GM12878 (cell line): Measurements from ENCODE around the gene LASP1NB.
"Not testable (repeated sequence)": the region's sequence is repeated elsewhere in the genome, so short reads cannot be mapped to it uniquely, and the experiment has no call there.

Source experiments
- ATAC-seq: fragments of 200-7000 bp; cut with Tn5 transposase; 3 replicates; pipeline ENCODE4 v1.9.1; 2020; ENCODE audit warnings: mild to moderate bottlenecking, moderate library complexity
- BruUV-seq: library from RNA; stranded (reverse); fragments of 400-500 nt; replicated peaks from 2 replicates; lab custom pipeline; 2021; lab: Mats Ljungman, UMichigan
- CTCF ChIA-PET: fragments of 300-600 bp; sonication (Branson Sonifier 250); formaldehyde crosslinking; extraction: SDS; loops from one replicate; lab custom pipeline; 2021; ENCODE audit warnings: inconsistent platforms; lab: Yijun Ruan, JAX
- POLR2A ChIA-PET: fragments of 350-600 bp; formaldehyde crosslinking; extraction: SDS; loops from one replicate; lab custom pipeline; 2021; ENCODE audit warnings: inconsistent platforms; lab: Charles Lee
- RAD21 ChIA-PET: fragments of 300-600 bp; sonication (Branson Sonifier 250); formaldehyde crosslinking; loops from one replicate; lab custom pipeline; 2023; ENCODE audit warnings: antibody characterized with exemption; ENCODE audit not compliant: unreplicated experiment; lab: Charles Lee
- SMC1A ChIA-PET: fragments of 300-600 bp; sonication (Branson Sonifier 250); formaldehyde crosslinking; loops from one replicate; lab custom pipeline; 2023; ENCODE audit not compliant: unreplicated experiment, uncharacterized antibody; lab: Charles Lee
- DNase-seq: peaks from one replicate; pipeline ENCODE4 v3.0.0-alpha.2; 2011; ENCODE audit warnings: low read depth, low spot score
- FAIRE-seq: peaks from 3 replicates; lab custom pipeline; 2011; peaks lifted over from hg19 to GRCh38; lab: Jason Lieb, UNC
- H2AFZ ChIP-seq: 2 replicates; pipeline ENCODE4 v1.6.0; 2011; ENCODE audit warnings: low read depth, low read length, control low read depth; ENCODE audit not compliant: control insufficient read depth
- H3K27ac ChIP-seq: 2 replicates; pipeline ENCODE4 v1.5.1; 2011; ENCODE audit warnings: control low read depth; ENCODE audit not compliant: control insufficient read depth, insufficient read depth
- H3K27me3 ChIP-seq, 2 experiments: replicated peaks in 1 of 2; 2 replicates each; pipeline versions ENCODE4 v1.6.0 to v1.6.1; 2011; ENCODE audit warnings: low read length in 1 of 2; ENCODE audit not compliant: control insufficient read depth in 2 of 2, insufficient read depth in 2 of 2
- H3K36me3 ChIP-seq, 2 experiments: 2 replicates each; pipeline ENCODE4 v1.5.1; 2011; ENCODE audit warnings: low read length in 1 of 2; ENCODE audit not compliant: control insufficient read depth in 2 of 2, insufficient read depth in 2 of 2
- H3K4me1 ChIP-seq: 2 replicates; pipeline ENCODE4 v1.6.1; 2011; ENCODE audit warnings: mild to moderate bottlenecking, low read length, moderate library complexity, mixed read lengths; ENCODE audit not compliant: control insufficient read depth, insufficient read depth
- H3K4me2 ChIP-seq: 2 replicates; pipeline ENCODE4 v1.6.0; 2011; ENCODE audit warnings: control low read depth; ENCODE audit not compliant: control insufficient read depth, insufficient read depth
- H3K4me3 ChIP-seq: fragments of 200-600 bp; sonication (generic); 2 replicates; pipeline ENCODE4 v1.5.1; 2016
- H3K79me2 ChIP-seq: 2 replicates; pipeline ENCODE4 v1.6.0; 2011; ENCODE audit warnings: low read length; ENCODE audit not compliant: control insufficient read depth, insufficient read depth
- H3K9ac ChIP-seq: 2 replicates; pipeline ENCODE4 v1.8.0; 2011; ENCODE audit warnings: low read length, control low read depth, mixed read lengths; ENCODE audit not compliant: control insufficient read depth, insufficient read depth
- H3K9me3 ChIP-seq: replicated peaks from 3 replicates; pipeline ENCODE4 v1.5.1; 2011; ENCODE audit warnings: mild to moderate bottlenecking, low read length; ENCODE audit not compliant: control insufficient read depth, insufficient read depth
- H4K20me1 ChIP-seq: 2 replicates; pipeline ENCODE4 v1.6.0; 2011; ENCODE audit not compliant: control insufficient read depth, insufficient read depth
- ASH2L ChIP-seq: fragments of 300-600, 200-600 bp; sonication (generic); IDR thresholded peaks from 2 replicates; pipeline ENCODE4 v1.6.1; 2017; ENCODE audit warnings: low read depth, mild to moderate bottlenecking, borderline replicate concordance
- BCL11A ChIP-seq: IDR thresholded peaks from 2 replicates; pipeline ENCODE4 v1.6.1; 2011; ENCODE audit warnings: low read depth, low read length
- IRF3 ChIP-seq: fragments of 450-650 bp; IDR thresholded peaks from 2 replicates; pipeline ENCODE4 v1.6.1; 2014; ENCODE audit warnings: mild to moderate bottlenecking
- IRF5 ChIP-seq: fragments of 450-650 bp; IDR thresholded peaks from 2 replicates; pipeline ENCODE4 v1.6.1; 2017; ENCODE audit warnings: borderline replicate concordance
- MAX ChIP-seq: IDR thresholded peaks from 2 replicates; pipeline ENCODE4 v1.6.1; 2012; ENCODE audit warnings: low read depth, low read length, improper control_type of control experiment
- NR2C2 ChIP-seq: IDR thresholded peaks from 2 replicates; pipeline ENCODE4 v1.6.1; 2011; ENCODE audit warnings: borderline replicate concordance, low read depth; ENCODE audit not compliant: control insufficient read depth, insufficient read length
- POU2F2 ChIP-seq: IDR thresholded peaks from 3 replicates; pipeline ENCODE4 v1.6.1; 2011; ENCODE audit warnings: low read depth, mild to moderate bottlenecking, low read length, borderline replicate concordance
- TAF1 ChIP-seq: IDR thresholded peaks from 2 replicates; pipeline ENCODE4 v1.6.1; 2011; ENCODE audit warnings: mild to moderate bottlenecking, low read depth, low read length, borderline replicate concordance
- YBX1 ChIP-seq: fragments of 450-650 bp; IDR thresholded peaks from 2 replicates; pipeline ENCODE4 v1.6.1; 2016; ENCODE audit warnings: antibody characterized with exemption
- ZNF207 ChIP-seq: fragments of 450-650 bp; IDR thresholded peaks from 2 replicates; pipeline ENCODE4 v1.6.1; 2014; ENCODE audit warnings: antibody characterized with exemption, mild to moderate bottlenecking, borderline replicate concordance
- ZNF592 ChIP-seq: fragments of 450-650 bp; IDR thresholded peaks from 2 replicates; pipeline ENCODE4 v1.6.1; 2017; ENCODE audit warnings: mild to moderate bottlenecking, moderate library complexity
- WGBS: methylation state at CpG from one replicate; pipeline ENCODE4 v1.1.6; 2016; ENCODE audit warnings: low lambda C conversion rate; ENCODE audit not compliant: insufficient replicate concordance, insufficient coverage; ENCODE audit errors: missing lambda C conversion rate; 5-methylcytosine and 5-hydroxymethylcytosine counted together
- in situ Hi-C: fragments of 300-500 bp; cut with MboI; formaldehyde crosslinking; loops from 9 replicates; pipeline ENCODE4 v1.14.3; 2018; ENCODE audit warnings: mixed read lengths
- intact Hi-C: fragments of 100-400 bp; cut with micrococcal nuclease; formaldehyde crosslinking; loops from one replicate; pipeline ENCODE4 v1.14.2; 2022; ENCODE audit not compliant: unreplicated experiment

The LASP1NB gene

GRCh38 chr17:38953800-38954199, 28.4 kb downstream of the LASP1NB start:
- intact Hi-C loops, CTCF ChIA-PET: not testable (repeated sequence)

GRCh38 chr17:38958326-38958725, 32.9 kb downstream of the LASP1NB start:
- Histone ChIP-seq H3K27ac (no peak overlapping the region), H3K27me3 (no peaks in the 10 kb centered on the region), H3K9ac (no peak overlapping the region), H3K4me2 (no peak overlapping the region), H3K4me3 (no peak overlapping the region), H3K79me2 (no peaks in the 10 kb centered on the region), H3K4me1 (no peaks in the 10 kb centered on the region), H2AFZ (no peak overlapping the region), H3K36me3 (no peaks in the 10 kb centered on the region), H3K9me3 (no peaks in the 10 kb centered on the region), H4K20me1 (no peaks in the 10 kb centered on the region)
- 5% methylated on average over 1 of the region's 1 CpG for WGBS
- ATAC-seq (no peak), DNase-seq (no peak), FAIRE-seq (no peak)
- ChIA-PET POLR2A (interaction anchor here (0.6 kb wide), 1 partner anchor 114 kb away, joined by 7 read pairs; no protein-coding TSS in a partner anchor), SMC1A (interaction anchor here (0.6 to 0.8 kb wide), 3 partner anchors 10 to 223 kb away, joined by 3 to 5 read pairs (median 3); no protein-coding TSS in a partner anchor), RAD21 (no interaction called here), CTCF (interaction anchor here (0.7 to 1.1 kb wide), 2 partner anchors 25 to 274 kb away, joined by 3 to 5 read pairs; no protein-coding TSS in a partner anchor)
- BruUV-seq = no TSS peak
- intact Hi-C loops (no loop called here), in situ Hi-C loops (no loop called here)
- no peak for TF ChIP-seq ASH2L
- TF ChIP-seq POU2F2 = no peak
- TF ChIP-seq IRF5 = no peak
- no peak for TF ChIP-seq ZNF207
- TF ChIP-seq YBX1 = no peak
- TF ChIP-seq BCL11A = no peak
- TF ChIP-seq IRF3 = no peak
- no peak for TF ChIP-seq NR2C2
- TF ChIP-seq MAX = no peak
- no peak for TF ChIP-seq ZNF592
- no peak for TF ChIP-seq TAF1

More at GRCh38 chr17:38953800-38954199, 28.4 kb downstream of the LASP1NB start:
- H4K20me1 ChIP-seq, H3K4me1 ChIP-seq, FAIRE-seq, H3K4me2 ChIP-seq, H3K27me3 ChIP-seq, POLR2A ChIA-PET, H3K27ac ChIP-seq, ATAC-seq, H3K9me3 ChIP-seq, H3K9ac ChIP-seq, RAD21 ChIA-PET, H3K79me2 ChIP-seq, H3K4me3 ChIP-seq, SMC1A ChIA-PET, H3K36me3 ChIP-seq, in situ Hi-C loops, H2AFZ ChIP-seq, DNase-seq, BruUV-seq: not testable (repeated sequence)
- WGBS = 44% methylated on average over 7 of the region's 7 CpGs
